Measurements from ENCODE around the gene SMIM29.
"Not testable (repeated sequence)": the region's sequence is repeated elsewhere in the genome, so short reads cannot be mapped to it uniquely, and the experiment has no call there.

Gene SMIM29

GRCh38 chr6:34267746-34268145 lies 18.9 kb upstream of the SMIM29 start:
- H3K4me3 ChIP-seq (replicated peaks; ENCODE audit: low read depth, low read length): no peak overlapping the region
- DNase-seq (ENCODE audit: extremely low read depth, low read depth): no peak
- TF ChIP-seq CTCF (IDR thresholded peaks at IDR 0.05; ENCODE audit: low read depth, low read length, missing control alignments): no peak

GRCh38 chr6:34263484-34263883 lies 14.7 kb upstream of the SMIM29 start:
- H3K4me3 ChIP-seq (replicated peaks; ENCODE audit: low read depth, low read length); DNase-seq (ENCODE audit: extremely low read depth, low read depth): not testable (repeated sequence)

- H3K4me3 ChIP-seq (replicated peaks; ENCODE audit: low read depth, low read length): no peak overlapping the region
- no peak for TF ChIP-seq CTCF (IDR thresholded peaks at IDR 0.05; ENCODE audit: low read depth, low read length, missing control alignments)
- no peak for DNase-seq (ENCODE audit: extremely low read depth, low read depth)
Observed at GRCh38 chr6:34260576-34261267, 11.9 kb upstream of the SMIM29 start.

GRCh38 chr6:34259529-34260069 lies 10.8 kb upstream of the SMIM29 start:
- TF ChIP-seq CTCF (IDR thresholded peaks at IDR 0.05; ENCODE audit: low read depth, low read length, missing control alignments): no peak
- no peak for DNase-seq (ENCODE audit: extremely low read depth, low read depth)

GRCh38 chr6:34252395-34252794 lies 3.6 kb upstream of the SMIM29 start:
- DNase-seq (ENCODE audit: extremely low read depth, low read depth); H3K4me3 ChIP-seq (replicated peaks; ENCODE audit: low read depth, low read length): not testable (repeated sequence)

More at GRCh38 chr6:34259529-34260069, 10.8 kb upstream of the SMIM29 start:
- H3K4me3 ChIP-seq (replicated peaks; ENCODE audit: low read depth, low read length): no peak overlapping the region

- peak overlapping the region; percentile 68 for H3K4me3 ChIP-seq (replicated peaks; ENCODE audit: low read depth, low read length)
- no peak for TF ChIP-seq CTCF (IDR thresholded peaks at IDR 0.05; ENCODE audit: low read depth, low read length, missing control alignments)
- DNase-seq (ENCODE audit: extremely low read depth, low read depth): no peak
Observed at GRCh38 chr6:34249469-34250261, 859 bp upstream of the SMIM29 start.

GRCh38 chr6:34248198-34248726 lies 544 bp downstream of the SMIM29 start:
- DNase-seq (ENCODE audit: extremely low read depth, low read depth): no peak
- no peak for TF ChIP-seq CTCF (IDR thresholded peaks at IDR 0.05; ENCODE audit: low read depth, low read length, missing control alignments)
- H3K4me3 ChIP-seq (replicated peaks; ENCODE audit: low read depth, low read length): peak overlapping the region; percentile 68

Data from HFF-Myc (cell line).